HG03039 (cell line): ENCODE measurements around the gene ST6GALNAC4.

Experiments used
- ATAC-seq: cut with Tn5 transposase; IDR thresholded peaks from one replicate; pipeline ENCODE4 v1.9.1; 2021; ENCODE audit warnings: mild to moderate bottlenecking, moderate library complexity; ENCODE audit not compliant: unreplicated experiment

Gene ST6GALNAC4

DNA sequence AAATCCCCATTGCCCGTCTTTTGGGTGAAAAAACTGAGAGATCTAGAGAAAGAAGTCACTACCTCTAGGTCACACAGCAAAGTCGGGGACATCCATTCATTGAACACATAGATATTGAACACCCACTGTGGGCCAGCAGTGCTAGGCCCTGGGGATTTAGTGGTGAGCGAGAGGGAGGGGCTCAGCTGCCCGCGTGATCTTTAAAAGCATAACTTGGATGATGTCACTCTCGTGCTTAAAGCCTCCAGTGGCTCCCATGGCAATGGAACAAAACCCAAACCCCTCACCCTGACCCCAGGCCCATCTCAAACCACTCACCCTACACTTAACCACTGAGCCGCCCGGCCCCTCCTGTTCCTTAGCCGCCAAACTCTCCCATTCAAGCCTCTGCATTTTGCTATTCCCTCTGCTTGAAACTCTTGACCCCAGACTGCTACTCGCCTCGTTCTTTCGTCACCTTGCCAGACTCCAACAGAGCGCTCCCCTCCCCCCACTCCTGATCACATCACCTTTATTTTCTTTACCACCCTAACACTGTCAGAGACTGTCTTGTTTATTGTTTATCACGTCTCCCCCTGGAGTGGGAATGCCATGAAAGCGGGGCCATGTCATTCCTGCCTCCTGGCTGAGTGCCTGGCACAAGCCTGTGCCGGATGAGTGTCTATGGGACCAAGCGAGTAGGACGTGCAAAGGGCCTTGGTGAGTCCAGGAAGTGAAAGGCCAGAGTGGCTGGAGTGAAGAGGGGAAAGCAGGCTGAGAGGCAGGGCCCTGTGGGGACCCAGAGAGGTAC lies 14.4 kb upstream of the ST6GALNAC4 start:
- ATAC-seq = peak; percentile 3

DNA sequence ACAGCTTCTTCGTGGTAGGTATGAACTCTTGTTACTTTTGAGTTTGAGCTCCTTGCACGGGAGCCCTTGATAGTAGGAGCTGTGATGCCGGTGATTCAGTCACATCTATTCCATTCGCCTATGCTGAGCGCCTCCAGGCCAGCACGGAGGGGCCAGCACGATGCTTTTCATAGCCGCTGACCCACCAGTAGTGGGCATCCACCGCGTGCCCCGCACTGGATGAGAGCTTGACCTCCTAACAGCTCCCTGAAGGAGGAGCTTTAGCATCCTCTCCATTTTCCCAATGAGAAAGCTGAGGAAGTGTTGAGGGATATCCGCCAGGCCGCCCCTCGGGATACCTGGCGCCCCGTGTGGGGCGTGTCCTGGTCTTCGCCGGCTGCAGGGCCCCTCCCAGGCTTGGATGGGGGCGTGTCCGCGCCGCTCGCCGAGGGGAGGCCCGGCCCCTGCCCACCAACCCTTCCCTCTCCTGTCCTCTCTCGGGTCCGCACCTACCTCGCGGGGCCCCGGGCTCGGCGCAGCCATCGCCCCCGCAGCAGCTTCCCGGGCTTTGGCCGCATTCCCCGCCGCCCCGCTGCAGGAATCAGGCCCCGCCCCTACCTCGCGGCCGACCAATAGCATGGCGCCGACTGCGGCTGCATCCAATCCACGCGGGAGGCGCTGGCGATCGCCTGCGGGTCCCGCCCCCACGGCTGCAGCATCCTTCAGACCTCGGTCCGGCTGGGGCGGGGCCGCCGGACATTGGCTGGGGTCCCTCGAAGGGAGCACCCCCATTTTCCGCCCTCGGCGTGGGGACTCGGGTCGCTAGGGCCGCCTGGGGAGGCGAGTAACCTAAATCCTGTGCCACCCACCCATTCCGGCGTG lies 13.6 kb upstream of the ST6GALNAC4 start, which contains the start of gene PIP5KL1:
Gene PIP5KL1, minus strand, starts transcription at position 547 of the 861 bp plus-strand sequence. Its CDS starts 25 bp downstream, at position 522.
- peak; percentile 68 for ATAC-seq

DNA sequence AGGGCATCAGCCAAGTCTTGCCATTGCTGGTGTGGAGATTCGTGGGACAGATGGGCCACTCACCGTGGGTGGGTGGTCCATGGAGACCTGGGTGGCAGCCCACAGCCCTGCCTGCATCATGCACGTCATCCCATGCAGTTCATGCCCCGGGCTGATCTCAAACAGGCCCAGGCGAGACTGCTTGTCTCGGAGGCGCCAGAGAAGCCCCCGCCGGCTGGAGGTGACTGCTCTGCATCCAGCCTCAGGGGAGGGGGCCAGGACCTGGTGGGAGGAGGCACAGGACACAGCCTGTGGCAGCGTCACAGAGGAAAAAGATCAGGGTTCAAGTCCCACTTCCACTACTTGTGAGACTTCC lies 12.8 kb upstream of the ST6GALNAC4 start:
- ATAC-seq = no peak

- no peak for ATAC-seq
These were observed 12.1 kb upstream of the ST6GALNAC4 start for GRCh38 chr9:127928676-127929624.

DNA sequence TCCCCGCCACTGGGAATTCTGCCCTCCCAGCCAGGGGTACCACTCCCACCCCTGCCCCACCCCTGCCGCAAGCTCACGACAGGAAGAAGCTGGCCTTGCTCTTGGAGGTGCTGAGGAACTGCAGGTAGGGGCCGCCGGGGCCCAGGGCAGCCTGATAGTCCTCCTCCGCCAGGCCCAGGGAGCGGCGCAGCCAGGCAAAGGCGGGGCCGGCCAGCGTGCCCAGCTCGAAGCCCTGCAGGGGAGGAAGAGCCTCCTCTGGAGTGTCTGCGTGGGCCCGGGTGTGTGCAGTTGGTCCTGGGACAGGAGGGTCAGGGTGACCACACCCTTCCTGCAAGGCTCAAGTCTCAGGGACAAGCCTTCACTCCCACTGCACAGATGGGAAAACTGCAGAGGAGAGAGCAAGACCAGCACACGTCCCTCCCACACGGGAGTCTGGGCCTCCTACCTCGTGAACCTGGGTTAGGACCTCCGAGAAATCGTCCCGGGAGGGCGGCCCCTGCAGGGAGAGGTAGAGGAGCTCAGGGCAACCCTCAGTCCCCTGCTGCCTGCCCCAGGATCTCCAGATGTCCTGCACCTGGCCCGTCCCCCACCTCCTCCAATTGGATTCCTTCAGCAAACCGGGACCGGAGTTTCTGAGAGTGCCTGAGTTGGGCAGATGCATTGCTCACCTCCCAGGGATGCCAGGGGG lies 11.3 kb upstream of the ST6GALNAC4 start:
- no peak for ATAC-seq

DNA sequence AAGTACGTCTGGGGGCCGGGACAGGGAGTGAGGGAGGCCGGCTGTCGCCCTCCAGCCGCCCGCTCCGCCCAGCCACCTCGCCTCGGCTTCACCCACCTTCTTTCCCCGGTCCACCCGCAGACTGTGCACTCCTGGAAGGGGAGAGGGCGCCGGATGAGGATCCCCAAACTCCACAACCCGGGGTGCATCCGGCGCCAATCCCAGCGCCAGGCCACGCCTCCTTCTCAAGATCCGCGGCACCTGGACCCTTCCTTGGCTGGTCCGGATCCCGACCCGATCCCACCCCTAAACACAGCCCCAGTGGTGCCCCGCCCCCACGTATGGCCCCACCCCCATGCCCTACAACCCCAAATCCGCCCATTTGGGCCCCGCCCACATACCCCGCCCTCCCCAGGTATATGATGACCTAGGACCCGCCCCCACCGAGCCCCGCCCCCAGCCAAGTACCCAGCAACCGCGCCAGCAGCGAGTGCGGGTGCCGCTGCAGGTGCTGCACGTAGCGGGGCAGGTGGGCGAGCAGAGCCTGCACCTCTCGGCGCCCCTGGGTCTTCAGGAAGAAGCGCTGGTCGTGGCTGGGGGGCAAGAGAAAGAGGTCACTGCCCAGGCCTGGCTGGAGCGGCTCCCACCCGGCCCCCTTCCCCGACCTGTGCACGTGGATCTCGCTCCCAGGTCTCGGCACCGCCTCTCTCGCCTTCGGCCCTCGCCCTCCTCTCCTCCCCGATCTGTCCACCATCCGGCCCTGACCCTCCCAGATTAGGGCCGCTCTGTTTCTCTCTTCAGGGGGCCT lies 10.6 kb upstream of the ST6GALNAC4 start:
- no peak for ATAC-seq

DNA sequence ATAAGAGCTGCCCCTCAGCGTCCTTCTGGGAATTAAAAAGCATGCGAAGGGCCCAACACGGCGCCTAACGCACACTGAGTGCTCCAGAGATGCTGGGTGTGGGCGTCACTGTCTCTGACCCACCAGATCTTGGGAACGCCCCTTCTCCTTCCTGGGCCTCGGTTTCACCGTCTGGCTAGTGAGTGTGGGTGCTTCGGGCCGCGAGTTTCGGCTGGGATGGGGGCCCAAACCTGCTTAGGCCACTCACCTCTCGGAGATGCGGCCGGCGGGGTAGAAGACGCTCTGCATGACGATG lies 10.0 kb upstream of the ST6GALNAC4 start:
- ATAC-seq = no peak

GRCh38 chr9:127925959-127926905 lies 9.4 kb upstream of the ST6GALNAC4 start:
- no peak for ATAC-seq

- ATAC-seq = no peak
These were observed 8.0 kb upstream of the ST6GALNAC4 start for GRCh38 chr9:127924736-127925444.

DNA sequence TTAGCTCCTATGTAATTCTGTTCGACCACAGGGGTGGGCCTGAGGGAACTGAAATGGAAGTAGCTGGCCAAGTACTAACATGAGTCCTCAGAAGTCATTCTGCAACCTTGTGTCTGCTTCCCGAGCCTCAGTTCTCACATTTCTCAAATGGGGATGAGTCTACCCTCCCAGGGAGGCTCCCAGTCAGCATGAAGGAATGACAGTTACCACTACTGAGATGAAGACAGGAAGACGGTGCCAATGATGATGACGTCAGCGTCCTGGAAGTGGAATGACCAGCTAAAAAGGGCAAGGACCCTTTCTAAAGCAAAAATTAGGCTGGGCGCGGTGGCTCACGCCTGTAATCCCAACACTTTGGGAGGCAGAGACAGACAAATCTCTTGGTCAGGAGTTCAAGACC lies 6.9 kb upstream of the ST6GALNAC4 start:
- no peak for ATAC-seq

- no peak for ATAC-seq
These were observed 6.2 kb upstream of the ST6GALNAC4 start for GRCh38 chr9:127923046-127923445.

- ATAC-seq = no peak
These were observed 4.8 kb upstream of the ST6GALNAC4 start for GRCh38 chr9:127921557-127922120.

- ATAC-seq = no peak
These were observed 4.0 kb upstream of the ST6GALNAC4 start for GRCh38 chr9:127920794-127921193.

GRCh38 chr9:127919253-127919815 lies 2.5 kb upstream of the ST6GALNAC4 start:
- no peak for ATAC-seq

DNA sequence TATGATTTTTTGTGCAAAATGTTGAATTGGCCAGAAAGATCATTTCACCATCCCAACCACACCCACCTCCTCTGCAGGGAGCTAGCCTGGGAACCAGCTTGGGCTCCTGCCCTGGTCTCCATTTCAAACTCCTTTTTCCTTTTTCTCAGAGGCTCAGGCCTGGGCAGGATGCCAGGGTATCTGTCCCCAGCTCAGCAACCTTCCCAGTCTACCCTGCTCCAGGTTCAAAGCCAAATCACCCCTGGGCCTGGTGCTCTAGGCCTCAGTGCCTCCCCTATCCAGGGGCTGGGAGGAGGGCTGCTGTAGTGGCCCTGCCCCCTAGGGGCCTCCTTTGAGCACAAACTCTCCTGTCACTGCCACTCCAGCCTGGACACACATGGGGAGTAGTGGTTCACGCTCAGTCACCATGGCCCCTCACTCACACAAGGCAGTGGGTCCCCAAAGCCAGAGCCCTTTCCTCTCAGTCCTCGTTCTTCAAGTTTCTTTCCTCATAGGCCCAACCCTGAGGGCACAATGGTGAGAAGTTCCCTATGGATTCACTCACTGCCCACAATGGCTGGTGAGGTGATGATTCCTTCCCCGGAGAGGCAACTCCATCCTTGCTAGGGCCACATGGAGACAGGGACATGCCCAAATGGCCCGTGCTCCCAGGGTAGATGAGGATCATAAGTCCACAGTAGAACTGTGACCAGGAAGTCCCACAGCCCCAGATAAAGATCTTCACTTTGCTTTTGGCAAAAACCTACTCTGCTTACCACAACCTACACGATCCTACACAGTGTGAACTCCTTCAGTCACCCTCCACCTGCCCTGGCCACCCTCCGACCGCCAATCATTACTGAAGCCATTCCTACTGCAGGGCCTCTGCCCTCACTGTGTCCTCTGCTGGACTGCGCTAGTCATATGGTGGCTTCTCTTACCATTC lies 1.6 kb upstream of the ST6GALNAC4 start:
- ATAC-seq = no peak

DNA sequence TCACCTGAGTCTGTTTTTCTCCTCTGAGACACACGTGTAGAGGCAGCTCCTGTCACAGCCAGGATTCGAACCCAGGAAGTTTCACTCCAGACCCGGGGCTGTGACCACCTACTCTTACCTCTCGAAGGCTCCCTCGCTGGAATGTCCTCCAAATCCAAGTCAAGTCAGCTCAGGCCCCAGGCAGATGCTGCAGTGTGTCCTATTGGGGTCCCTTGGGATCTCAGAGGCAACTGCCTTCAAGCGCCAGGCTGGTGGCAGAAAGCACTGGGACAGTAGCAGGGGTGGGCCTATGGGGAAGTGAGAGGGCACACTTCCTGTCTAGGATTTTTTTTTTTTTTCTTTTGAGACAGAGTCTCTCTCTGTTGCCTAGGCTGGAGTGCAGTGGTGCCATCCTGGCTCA lies 762 bp upstream of the ST6GALNAC4 start:
- no peak for ATAC-seq
